WTC11 (cell line): ENCODE results near the gene SYT8. TPM values are rescaled to one million over a fixed set of nuclear protein-coding genes. Genes with fewer than 3 reads are reported as not detected.

Experiments used
- ATAC-seq: fragments of 200-7000 bp; cut with Tn5 transposase; 2 replicates; pipeline ENCODE4 v1.10.0; 2021; ENCODE audit warnings: mild to moderate bottlenecking, moderate library complexity
- CTCF ChIA-PET: fragments of 300-600 bp; sonication (Branson Sonifier 250); formaldehyde crosslinking; loops from one replicate; lab custom pipeline; 2021; ENCODE audit warnings: antibody characterized with exemption; lab: Charles Lee
- POLR2A ChIA-PET: fragments of 350-600 bp; sonication (Branson Sonifier 250); formaldehyde crosslinking; loops from one replicate; lab custom pipeline; 2021; ENCODE audit warnings: antibody characterized with exemption; lab: Charles Lee
- DNase-seq: peaks from one replicate; pipeline ENCODE4 v3.0.0; 2021; ENCODE audit warnings: low spot score
- H3K27ac Mint-ChIP-seq: 2 replicates; pipeline ENCODE4 v1.8.0; 2021; ENCODE audit warnings: mixed read lengths
- H3K27me3 Mint-ChIP-seq: 2 replicates; pipeline ENCODE4 v1.8.0; 2021; ENCODE audit warnings: low read depth, mild to moderate bottlenecking, moderate library complexity, mixed read lengths
- H3K36me3 Mint-ChIP-seq: 2 replicates; pipeline ENCODE4 v1.8.0; 2021; ENCODE audit warnings: mixed read lengths
- H3K4me1 Mint-ChIP-seq: 2 replicates; pipeline ENCODE4 v1.8.0; 2022; ENCODE audit warnings: mixed read lengths
- H3K4me3 Mint-ChIP-seq: 2 replicates; pipeline ENCODE4 v1.8.0; 2021; ENCODE audit warnings: mild to moderate bottlenecking, moderate library complexity, mixed read lengths
- H3K9me3 Mint-ChIP-seq: 2 replicates; pipeline ENCODE4 v1.8.0; 2021; ENCODE audit warnings: mixed read lengths
- CREB1 ChIP-seq: sonication (generic); formaldehyde crosslinking; IDR thresholded peaks from 2 replicates; pipeline ENCODE4 v1.8.0; 2023; ENCODE audit warnings: mild to moderate bottlenecking, missing genetic modification reagents
- CREM ChIP-seq: sonication (generic); formaldehyde crosslinking; IDR thresholded peaks from 2 replicates; pipeline ENCODE4 v1.8.1; 2022; ENCODE audit warnings: mild to moderate bottlenecking, missing genetic modification reagents, moderate library complexity
- EMX1 ChIP-seq: fragments of 250-450 bp; sonication (Bioruptor Pico); IDR thresholded peaks from 2 replicates; pipeline ENCODE4 v1.8.0; 2021; ENCODE audit warnings: mild to moderate bottlenecking
- FOXK1 ChIP-seq: sonication (generic); formaldehyde crosslinking; IDR thresholded peaks from 2 replicates; pipeline ENCODE4 v1.8.0; 2022; ENCODE audit warnings: mild to moderate bottlenecking, moderate library complexity, missing genetic modification reagents
- GABPB1 ChIP-seq: sonication (generic); formaldehyde crosslinking; IDR thresholded peaks from 2 replicates; pipeline ENCODE4 v1.8.1; 2023; ENCODE audit warnings: mild to moderate bottlenecking, missing genetic modification reagents
- HMGA2 ChIP-seq: fragments of 250-450 bp; sonication (Bioruptor Pico); IDR thresholded peaks from 2 replicates; pipeline ENCODE4 v1.4.0; 2021; ENCODE audit warnings: mild to moderate bottlenecking, moderate library complexity
- MYBL2 ChIP-seq: sonication (generic); formaldehyde crosslinking; IDR thresholded peaks from 2 replicates; pipeline ENCODE4 v1.8.1; 2023; ENCODE audit warnings: mild to moderate bottlenecking, moderate library complexity, missing genetic modification reagents
- NFATC4 ChIP-seq: fragments of 250-450 bp; sonication (Bioruptor Pico); IDR thresholded peaks from 2 replicates; pipeline ENCODE4 v1.9.0; 2021; ENCODE audit warnings: mild to moderate bottlenecking
- SMAD3 ChIP-seq: sonication (generic); formaldehyde crosslinking; IDR thresholded peaks from 2 replicates; pipeline ENCODE4 v1.8.0; 2022; ENCODE audit warnings: missing genetic modification reagents, mild to moderate bottlenecking, borderline replicate concordance
- TP53 ChIP-seq: sonication (generic); formaldehyde crosslinking; IDR thresholded peaks from 2 replicates; pipeline ENCODE4 v1.8.1; 2023; ENCODE audit warnings: mild to moderate bottlenecking, missing genetic modification reagents
- ZNF121 ChIP-seq: sonication (generic); formaldehyde crosslinking; IDR thresholded peaks from 2 replicates; pipeline ENCODE4 v1.8.0; 2023; ENCODE audit warnings: missing genetic modification reagents
- total RNA-seq: library from RNA; stranded (reverse); gene quantifications from 3 replicates; pipeline ENCODE4 v1.2.3, GENCODE V29; 2021
- TF ChIP-seq, protein P1 (sequence below): sonication (generic); formaldehyde crosslinking; IDR thresholded peaks from 2 replicates; pipeline ENCODE4 v1.8.0; 2022; ENCODE audit warnings: missing genetic modification reagents
- TF ChIP-seq, protein P2 (sequence below): sonication (generic); formaldehyde crosslinking; IDR thresholded peaks from 2 replicates; pipeline ENCODE4 v1.8.1; 2023; ENCODE audit warnings: mild to moderate bottlenecking, moderate library complexity, missing genetic modification reagents
- TF ChIP-seq, protein P3 (sequence below): sonication (generic); formaldehyde crosslinking; IDR thresholded peaks from 2 replicates; pipeline ENCODE4 v1.8.1; 2022; ENCODE audit warnings: missing genetic modification reagents, borderline replicate concordance
- TF ChIP-seq, protein P4 (sequence below): sonication (generic); formaldehyde crosslinking; IDR thresholded peaks from 2 replicates; pipeline ENCODE4 v1.8.0; 2023; ENCODE audit warnings: missing genetic modification reagents
- TF ChIP-seq, protein P5 (sequence below): sonication (generic); formaldehyde crosslinking; IDR thresholded peaks from 2 replicates; pipeline ENCODE4 v1.8.1; 2023; ENCODE audit warnings: mild to moderate bottlenecking, missing genetic modification reagents, moderate library complexity
- TF ChIP-seq, protein P6 (sequence below): sonication (generic); formaldehyde crosslinking; IDR thresholded peaks from 2 replicates; pipeline ENCODE4 v1.8.0; 2023; ENCODE audit warnings: mild to moderate bottlenecking, missing genetic modification reagents
- TF ChIP-seq, protein P7 (sequence below): sonication (generic); formaldehyde crosslinking; IDR thresholded peaks from 2 replicates; pipeline ENCODE4 v1.8.1; 2023; ENCODE audit warnings: mild to moderate bottlenecking, missing genetic modification reagents

SYT8 gene
- total RNA-seq, 1 experiment from 2014 or later, result 0.37 TPM

DNA sequence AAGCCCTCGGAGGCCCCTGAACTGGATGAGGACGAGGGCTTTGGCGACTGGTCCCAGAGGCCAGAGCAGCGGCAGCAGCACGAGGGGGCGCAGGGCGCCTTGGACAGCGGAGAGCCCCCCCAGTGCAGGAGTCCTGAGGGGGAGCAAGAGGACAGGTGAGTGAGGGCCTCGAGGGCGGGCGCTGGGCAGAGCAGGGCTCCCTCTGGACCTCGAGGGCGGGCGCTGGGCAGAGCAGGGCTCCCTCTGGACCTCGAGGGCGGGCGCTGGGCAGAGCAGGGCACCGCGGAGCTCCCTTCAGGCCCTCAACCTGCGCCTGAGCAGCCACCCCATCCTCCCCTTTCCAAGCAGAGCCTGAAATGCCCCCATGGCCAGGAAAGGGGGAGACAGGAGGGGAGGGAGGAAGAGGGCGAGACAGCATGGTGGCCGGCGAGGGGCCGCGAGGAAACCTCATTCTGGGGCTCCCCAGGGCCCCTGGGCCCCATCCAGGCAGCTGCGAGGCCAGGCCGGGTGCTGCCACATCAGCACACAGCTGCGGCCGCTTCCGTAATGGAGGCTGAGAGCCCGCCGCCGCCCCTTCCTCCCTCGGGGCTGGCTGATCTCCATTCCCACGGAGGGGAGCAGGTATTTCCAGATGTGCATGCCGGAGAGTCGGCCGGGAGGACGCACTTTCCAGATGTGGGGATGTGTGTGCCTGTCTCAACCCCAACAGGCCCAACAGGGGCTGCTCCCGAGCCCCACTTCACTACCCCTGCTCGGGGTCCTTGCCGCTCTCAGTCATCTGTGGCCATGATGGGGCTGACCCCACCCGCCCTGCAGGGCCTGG, 46.9 kb downstream of the SYT8 start:
- H3K4me1 Mint-ChIP-seq, result no peaks in the 10 kb centered on the region
- CTCF ChIA-PET, result interaction anchor here (0.5 to 3.8 kb wide), 92 partner anchors 9 to 417 kb away, joined by 3 to 159 read pairs (median 5); partner anchors contain the start of genes H19, IGF2, LSP1 and MRPL23
- H3K9me3 Mint-ChIP-seq, result no peaks in the 10 kb centered on the region
- no peak overlapping the region for H3K27ac Mint-ChIP-seq
- no peaks in the 10 kb centered on the region; the same call in 1 of the 2 replicates for H3K27me3 Mint-ChIP-seq
- DNase-seq, result no peak
- ATAC-seq, result no peak
- no peak overlapping the region for H3K4me3 Mint-ChIP-seq
- POLR2A ChIA-PET, result interaction anchor here (0.6 to 1.0 kb wide), 2 partner anchors 120 to 255 kb away, joined by 3 read pairs; no protein-coding TSS in a partner anchor
- no peaks in the 10 kb centered on the region for H3K36me3 Mint-ChIP-seq
- TF ChIP-seq, protein P1, sequence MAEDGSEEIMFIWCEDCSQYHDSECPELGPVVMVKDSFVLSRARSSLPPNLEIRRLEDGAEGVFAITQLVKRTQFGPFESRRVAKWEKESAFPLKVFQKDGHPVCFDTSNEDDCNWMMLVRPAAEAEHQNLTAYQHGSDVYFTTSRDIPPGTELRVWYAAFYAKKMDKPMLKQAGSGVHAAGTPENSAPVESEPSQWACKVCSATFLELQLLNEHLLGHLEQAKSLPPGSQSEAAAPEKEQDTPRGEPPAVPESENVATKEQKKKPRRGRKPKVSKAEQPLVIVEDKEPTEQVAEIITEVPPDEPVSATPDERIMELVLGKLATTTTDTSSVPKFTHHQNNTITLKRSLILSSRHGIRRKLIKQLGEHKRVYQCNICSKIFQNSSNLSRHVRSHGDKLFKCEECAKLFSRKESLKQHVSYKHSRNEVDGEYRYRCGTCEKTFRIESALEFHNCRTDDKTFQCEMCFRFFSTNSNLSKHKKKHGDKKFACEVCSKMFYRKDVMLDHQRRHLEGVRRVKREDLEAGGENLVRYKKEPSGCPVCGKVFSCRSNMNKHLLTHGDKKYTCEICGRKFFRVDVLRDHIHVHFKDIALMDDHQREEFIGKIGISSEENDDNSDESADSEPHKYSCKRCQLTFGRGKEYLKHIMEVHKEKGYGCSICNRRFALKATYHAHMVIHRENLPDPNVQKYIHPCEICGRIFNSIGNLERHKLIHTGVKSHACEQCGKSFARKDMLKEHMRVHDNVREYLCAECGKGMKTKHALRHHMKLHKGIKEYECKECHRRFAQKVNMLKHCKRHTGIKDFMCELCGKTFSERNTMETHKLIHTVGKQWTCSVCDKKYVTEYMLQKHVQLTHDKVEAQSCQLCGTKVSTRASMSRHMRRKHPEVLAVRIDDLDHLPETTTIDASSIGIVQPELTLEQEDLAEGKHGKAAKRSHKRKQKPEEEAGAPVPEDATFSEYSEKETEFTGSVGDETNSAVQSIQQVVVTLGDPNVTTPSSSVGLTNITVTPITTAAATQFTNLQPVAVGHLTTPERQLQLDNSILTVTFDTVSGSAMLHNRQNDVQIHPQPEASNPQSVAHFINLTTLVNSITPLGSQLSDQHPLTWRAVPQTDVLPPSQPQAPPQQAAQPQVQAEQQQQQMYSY, result no peak
- TF ChIP-seq, protein P2, sequence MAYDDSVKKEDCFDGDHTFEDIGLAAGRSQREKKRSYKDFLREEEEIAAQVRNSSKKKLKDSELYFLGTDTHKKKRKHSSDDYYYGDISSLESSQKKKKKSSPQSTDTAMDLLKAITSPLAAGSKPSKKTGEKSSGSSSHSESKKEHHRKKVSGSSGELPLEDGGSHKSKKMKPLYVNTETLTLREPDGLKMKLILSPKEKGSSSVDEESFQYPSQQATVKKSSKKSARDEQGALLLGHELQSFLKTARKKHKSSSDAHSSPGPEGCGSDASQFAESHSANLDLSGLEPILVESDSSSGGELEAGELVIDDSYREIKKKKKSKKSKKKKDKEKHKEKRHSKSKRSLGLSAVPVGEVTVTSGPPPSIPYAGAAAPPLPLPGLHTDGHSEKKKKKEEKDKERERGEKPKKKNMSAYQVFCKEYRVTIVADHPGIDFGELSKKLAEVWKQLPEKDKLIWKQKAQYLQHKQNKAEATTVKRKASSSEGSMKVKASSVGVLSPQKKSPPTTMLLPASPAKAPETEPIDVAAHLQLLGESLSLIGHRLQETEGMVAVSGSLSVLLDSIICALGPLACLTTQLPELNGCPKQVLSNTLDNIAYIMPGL (CRISPR knock-in tag), result no peak
- no peak for TF ChIP-seq CREM
- TF ChIP-seq, protein P3, sequence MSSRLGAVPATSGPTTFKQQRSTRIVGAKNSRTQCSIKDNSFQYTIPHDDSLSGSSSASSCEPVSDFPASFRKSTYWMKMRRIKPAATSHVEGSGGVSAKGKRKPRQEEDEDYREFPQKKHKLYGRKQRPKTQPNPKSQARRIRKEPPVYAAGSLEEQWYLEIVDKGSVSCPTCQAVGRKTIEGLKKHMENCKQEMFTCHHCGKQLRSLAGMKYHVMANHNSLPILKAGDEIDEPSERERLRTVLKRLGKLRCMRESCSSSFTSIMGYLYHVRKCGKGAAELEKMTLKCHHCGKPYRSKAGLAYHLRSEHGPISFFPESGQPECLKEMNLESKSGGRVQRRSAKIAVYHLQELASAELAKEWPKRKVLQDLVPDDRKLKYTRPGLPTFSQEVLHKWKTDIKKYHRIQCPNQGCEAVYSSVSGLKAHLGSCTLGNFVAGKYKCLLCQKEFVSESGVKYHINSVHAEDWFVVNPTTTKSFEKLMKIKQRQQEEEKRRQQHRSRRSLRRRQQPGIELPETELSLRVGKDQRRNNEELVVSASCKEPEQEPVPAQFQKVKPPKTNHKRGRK (CRISPR knock-in tag), result no peak
- no peak for TF ChIP-seq EMX1 (CRISPR knock-in tag)
- no peak for TF ChIP-seq HMGA2
- TF ChIP-seq, protein P4, sequence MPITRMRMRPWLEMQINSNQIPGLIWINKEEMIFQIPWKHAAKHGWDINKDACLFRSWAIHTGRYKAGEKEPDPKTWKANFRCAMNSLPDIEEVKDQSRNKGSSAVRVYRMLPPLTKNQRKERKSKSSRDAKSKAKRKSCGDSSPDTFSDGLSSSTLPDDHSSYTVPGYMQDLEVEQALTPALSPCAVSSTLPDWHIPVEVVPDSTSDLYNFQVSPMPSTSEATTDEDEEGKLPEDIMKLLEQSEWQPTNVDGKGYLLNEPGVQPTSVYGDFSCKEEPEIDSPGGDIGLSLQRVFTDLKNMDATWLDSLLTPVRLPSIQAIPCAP (CRISPR knock-in tag), result no peak
- TF ChIP-seq, protein P5, sequence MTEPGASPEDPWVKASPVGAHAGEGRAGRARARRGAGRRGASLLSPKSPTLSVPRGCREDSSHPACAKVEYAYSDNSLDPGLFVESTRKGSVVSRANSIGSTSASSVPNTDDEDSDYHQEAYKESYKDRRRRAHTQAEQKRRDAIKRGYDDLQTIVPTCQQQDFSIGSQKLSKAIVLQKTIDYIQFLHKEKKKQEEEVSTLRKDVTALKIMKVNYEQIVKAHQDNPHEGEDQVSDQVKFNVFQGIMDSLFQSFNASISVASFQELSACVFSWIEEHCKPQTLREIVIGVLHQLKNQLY (CRISPR knock-in tag), result no peak
- no peak for TF ChIP-seq TP53 (CRISPR knock-in tag)
- TF ChIP-seq, all 79 proteins: peak for 0

DNA sequence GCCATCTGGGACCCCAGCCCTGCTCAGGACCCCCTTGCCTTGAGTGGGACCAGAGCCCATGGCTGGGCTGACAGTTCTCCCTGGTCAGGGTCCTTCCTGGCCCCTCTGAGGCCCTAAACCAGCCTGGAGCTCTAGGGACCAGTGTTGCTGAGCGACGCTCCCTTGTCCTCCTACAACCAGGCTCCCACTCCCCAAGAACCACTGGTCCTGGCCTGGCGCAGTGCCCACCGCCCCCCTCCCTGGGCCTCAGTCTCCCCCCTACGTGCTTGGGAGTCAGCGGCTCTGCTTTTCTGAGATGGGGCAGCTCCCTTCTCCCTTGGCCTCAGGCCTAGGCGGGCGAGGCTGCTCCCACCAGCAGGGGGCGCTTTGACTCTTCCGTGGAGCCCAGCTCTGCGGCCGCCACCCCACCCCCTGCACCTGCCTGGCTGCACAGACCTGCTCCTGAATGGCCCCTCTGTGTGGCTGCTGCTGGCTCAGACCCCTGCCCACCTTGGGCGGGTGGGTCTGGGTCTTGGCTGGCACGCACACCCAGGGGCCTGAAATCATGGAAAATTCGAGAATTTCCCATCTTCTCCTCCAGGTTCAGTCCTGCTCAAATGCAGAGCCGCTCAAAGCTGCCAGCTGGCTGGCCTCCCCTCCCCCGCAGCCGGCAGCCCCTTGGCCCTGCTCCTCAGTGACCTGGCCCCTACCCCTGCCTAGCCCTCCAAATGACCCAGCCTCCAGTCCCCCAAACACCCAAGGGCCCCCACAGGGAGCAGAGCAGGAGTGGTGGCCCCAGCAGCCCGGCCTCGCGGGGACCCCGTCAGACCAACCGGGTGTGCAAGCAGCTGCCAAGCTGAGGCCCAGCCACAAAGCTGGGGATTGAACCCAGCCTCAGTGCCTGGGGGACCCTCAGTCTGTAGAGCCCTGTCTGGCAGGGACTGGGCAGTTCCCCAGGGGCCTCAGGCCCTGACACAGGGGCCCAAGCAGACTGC, 47.8 kb downstream of the SYT8 start:
- Mint-ChIP-seq H3K27ac (no peak overlapping the region), H3K27me3 (no peaks in the 10 kb centered on the region; the same call in 1 of the 2 replicates), H3K4me3 (no peak overlapping the region), H3K9me3 (no peaks in the 10 kb centered on the region), H3K4me1 (no peaks in the 10 kb centered on the region), H3K36me3 (no peaks in the 10 kb centered on the region)
- POLR2A ChIA-PET, result interaction anchor here (0.6 to 1.0 kb wide), 3 partner anchors 86 to 254 kb away, joined by 3 read pairs; no protein-coding TSS in a partner anchor
- CTCF ChIA-PET, result interaction anchor here (0.5 to 3.8 kb wide), 92 partner anchors 9 to 416 kb away, joined by 3 to 159 read pairs (median 5); partner anchors contain the start of genes H19, IGF2, LSP1 and MRPL23
- ATAC-seq (peak; percentile 97), DNase-seq (peak; percentile 89)
- TF ChIP-seq MYBL2 (CRISPR knock-in tag) (no peak), HMGA2 (no peak), NFATC4 (no peak), CREB1 (no peak), GABPB1 (CRISPR knock-in tag) (no peak), FOXK1 (CRISPR knock-in tag) (no peak), ZNF121 (CRISPR knock-in tag) (0 out of 2 replicates have a peak, but pooled peaks have one; percentile 22), SMAD3 (CRISPR knock-in tag) (no peak)
- TF ChIP-seq, protein P6, sequence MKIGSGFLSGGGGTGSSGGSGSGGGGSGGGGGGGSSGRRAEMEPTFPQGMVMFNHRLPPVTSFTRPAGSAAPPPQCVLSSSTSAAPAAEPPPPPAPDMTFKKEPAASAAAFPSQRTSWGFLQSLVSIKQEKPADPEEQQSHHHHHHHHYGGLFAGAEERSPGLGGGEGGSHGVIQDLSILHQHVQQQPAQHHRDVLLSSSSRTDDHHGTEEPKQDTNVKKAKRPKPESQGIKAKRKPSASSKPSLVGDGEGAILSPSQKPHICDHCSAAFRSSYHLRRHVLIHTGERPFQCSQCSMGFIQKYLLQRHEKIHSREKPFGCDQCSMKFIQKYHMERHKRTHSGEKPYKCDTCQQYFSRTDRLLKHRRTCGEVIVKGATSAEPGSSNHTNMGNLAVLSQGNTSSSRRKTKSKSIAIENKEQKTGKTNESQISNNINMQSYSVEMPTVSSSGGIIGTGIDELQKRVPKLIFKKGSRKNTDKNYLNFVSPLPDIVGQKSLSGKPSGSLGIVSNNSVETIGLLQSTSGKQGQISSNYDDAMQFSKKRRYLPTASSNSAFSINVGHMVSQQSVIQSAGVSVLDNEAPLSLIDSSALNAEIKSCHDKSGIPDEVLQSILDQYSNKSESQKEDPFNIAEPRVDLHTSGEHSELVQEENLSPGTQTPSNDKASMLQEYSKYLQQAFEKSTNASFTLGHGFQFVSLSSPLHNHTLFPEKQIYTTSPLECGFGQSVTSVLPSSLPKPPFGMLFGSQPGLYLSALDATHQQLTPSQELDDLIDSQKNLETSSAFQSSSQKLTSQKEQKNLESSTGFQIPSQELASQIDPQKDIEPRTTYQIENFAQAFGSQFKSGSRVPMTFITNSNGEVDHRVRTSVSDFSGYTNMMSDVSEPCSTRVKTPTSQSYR (CRISPR knock-in tag), result peak; percentile 84
- TF ChIP-seq, protein P7, sequence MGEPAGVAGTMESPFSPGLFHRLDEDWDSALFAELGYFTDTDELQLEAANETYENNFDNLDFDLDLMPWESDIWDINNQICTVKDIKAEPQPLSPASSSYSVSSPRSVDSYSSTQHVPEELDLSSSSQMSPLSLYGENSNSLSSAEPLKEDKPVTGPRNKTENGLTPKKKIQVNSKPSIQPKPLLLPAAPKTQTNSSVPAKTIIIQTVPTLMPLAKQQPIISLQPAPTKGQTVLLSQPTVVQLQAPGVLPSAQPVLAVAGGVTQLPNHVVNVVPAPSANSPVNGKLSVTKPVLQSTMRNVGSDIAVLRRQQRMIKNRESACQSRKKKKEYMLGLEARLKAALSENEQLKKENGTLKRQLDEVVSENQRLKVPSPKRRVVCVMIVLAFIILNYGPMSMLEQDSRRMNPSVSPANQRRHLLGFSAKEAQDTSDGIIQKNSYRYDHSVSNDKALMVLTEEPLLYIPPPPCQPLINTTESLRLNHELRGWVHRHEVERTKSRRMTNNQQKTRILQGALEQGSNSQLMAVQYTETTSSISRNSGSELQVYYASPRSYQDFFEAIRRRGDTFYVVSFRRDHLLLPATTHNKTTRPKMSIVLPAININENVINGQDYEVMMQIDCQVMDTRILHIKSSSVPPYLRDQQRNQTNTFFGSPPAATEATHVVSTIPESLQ (CRISPR knock-in tag), result no peak
